ENCODE data around the gene IDH2. TPM values are rescaled to one million over a fixed set of nuclear protein-coding genes. Genes with fewer than 3 reads are reported as not detected.

Gene IDH2
- total and polyA plus RNA-seq, 2 of the 13 experiments (the other 11 are each of a cell fraction or from before 2014, with no cell fraction given) = 121 to 145 TPM

- no peak for TF ChIP-seq REPIN1 (CRISPR knock-in tag; IDR thresholded peaks at IDR 0.05; ENCODE audit: borderline replicate concordance, low read depth)
- no peak for TF ChIP-seq MTF2 (CRISPR knock-in tag; IDR thresholded peaks at IDR 0.05; ENCODE audit: borderline replicate concordance)
- no peak for TF ChIP-seq THAP9 (CRISPR knock-in tag; IDR thresholded peaks at IDR 0.05; ENCODE audit: borderline replicate concordance)
- peak; percentile 80; the same call in 1 of the 2 replicates for TF ChIP-seq ZBTB37 (CRISPR knock-in tag; IDR thresholded peaks at IDR 0.05)
- no peak for TF ChIP-seq TSC22D2 (CRISPR knock-in tag; IDR thresholded peaks at IDR 0.05; ENCODE audit: borderline replicate concordance)
- no peak for TF ChIP-seq IRF9 (CRISPR knock-in tag; IDR thresholded peaks at IDR 0.05; ENCODE audit: borderline replicate concordance)
- no peak for TF ChIP-seq KIAA2018 (CRISPR knock-in tag; IDR thresholded peaks at IDR 0.05; ENCODE audit: borderline replicate concordance)
- no peak for TF ChIP-seq MEIS1 (CRISPR knock-in tag; IDR thresholded peaks at IDR 0.05; ENCODE audit: borderline replicate concordance)
- no peak for TF ChIP-seq ISL2 (CRISPR knock-in tag; IDR thresholded peaks at IDR 0.05)
- TF ChIP-seq ZNF605 (CRISPR knock-in tag; IDR thresholded peaks at IDR 0.05) = peak; percentile 6; the same call in 1 of the 2 replicates
- TF ChIP-seq ZC3H4 (CRISPR knock-in tag; IDR thresholded peaks at IDR 0.05; ENCODE audit: borderline replicate concordance) = no peak
- TF ChIP-seq SRF (IDR thresholded peaks at IDR 0.05; ENCODE audit: low read depth, low read length) = no peak
- no peak for TF ChIP-seq TMF1 (CRISPR knock-in tag; IDR thresholded peaks at IDR 0.05; ENCODE audit: low read depth)
- TF ChIP-seq ZMAT5 (CRISPR knock-in tag; IDR thresholded peaks at IDR 0.05; ENCODE audit: borderline replicate concordance, low read depth) = no peak
- TF ChIP-seq PHF20 (CRISPR knock-in tag; IDR thresholded peaks at IDR 0.05) = no peak
Observed at GRCh38 chr15:90126022-90126421, 23.8 kb upstream of the IDH2 start (continued).
